GM23338 (cell line): ENCODE measurements around the gene WFDC10A. TPM values are rescaled to one million over a fixed set of nuclear protein-coding genes. Genes with fewer than 3 reads are reported as not detected.

Experiments
- ATAC-seq: fragments of 200-7000 bp; cut with Tn5 transposase; 3 replicates; pipeline ENCODE4 v1.9.1; 2020
- DNase-seq: peaks from one replicate; pipeline ENCODE4 v3.0.0-alpha.2; 2015; ENCODE audit warnings: low spot score
- H2AFZ ChIP-seq: fragments of 200-600 bp; sonication (generic); 2 replicates; pipeline ENCODE4 v1.8.0; 2016; ENCODE audit warnings: antibody characterized with exemption, mild to moderate bottlenecking, moderate library complexity
- H3F3A ChIP-seq: fragments of 200-600 bp; sonication (generic); replicated peaks from 2 replicates; pipeline ENCODE4 v1.8.0; 2017; ENCODE audit warnings: antibody characterized with exemption, mixed run types, low read depth
- H3K27ac ChIP-seq: fragments of 200-600 bp; sonication (generic); 2 replicates; pipeline ENCODE4 v1.6.1; 2016; ENCODE audit warnings: low read depth
- H3K27me3 ChIP-seq: fragments of 200-600 bp; sonication (generic); 2 replicates; pipeline ENCODE4 v1.8.0; 2016; ENCODE audit warnings: mild to moderate bottlenecking, mixed run types, moderate library complexity; ENCODE audit not compliant: insufficient read depth
- H3K36me3 ChIP-seq: fragments of 200-600 bp; sonication (generic); 2 replicates; pipeline ENCODE4 v1.8.0; 2016; ENCODE audit warnings: mild to moderate bottlenecking; ENCODE audit not compliant: insufficient read depth
- H3K4me1 ChIP-seq: fragments of 200-600 bp; sonication (generic); 2 replicates; pipeline ENCODE4 v1.8.0; 2016; ENCODE audit warnings: mild to moderate bottlenecking, moderate library complexity; ENCODE audit not compliant: insufficient read depth
- H3K4me2 ChIP-seq: fragments of 200-600 bp; sonication (generic); 2 replicates; pipeline ENCODE4 v1.7.1; 2017; ENCODE audit warnings: mixed run types
- H3K4me3 ChIP-seq: fragments of 200-600 bp; sonication (generic); 2 replicates; pipeline ENCODE4 v1.6.1; 2016; ENCODE audit warnings: mixed run types
- H3K79me2 ChIP-seq: fragments of 200-600 bp; sonication (generic); replicated peaks from 2 replicates; pipeline ENCODE4 v1.8.0; 2017; ENCODE audit warnings: mild to moderate bottlenecking; ENCODE audit not compliant: insufficient read depth
- H3K9me2 ChIP-seq: fragments of 200-600 bp; sonication (generic); 2 replicates; pipeline ENCODE4 v1.8.0; 2017; ENCODE audit not compliant: insufficient read depth
- H4K20me1 ChIP-seq: fragments of 200-600 bp; sonication (generic); replicated peaks from 2 replicates; pipeline ENCODE4 v1.8.0; 2017; ENCODE audit warnings: mild to moderate bottlenecking; ENCODE audit not compliant: insufficient read depth
- H3K27ac Mint-ChIP-seq: 2 replicates; pipeline ENCODE4 v1.8.0; 2020; ENCODE audit warnings: inconsistent platforms, mild to moderate bottlenecking, moderate library complexity, mixed read lengths
- H3K27me3 Mint-ChIP-seq: 3 replicates; pipeline ENCODE4 v1.8.0; 2022; ENCODE audit warnings: low read depth, mild to moderate bottlenecking, moderate library complexity, mixed read lengths, inconsistent platforms; ENCODE audit not compliant: insufficient read depth, poor library complexity
- H3K36me3 Mint-ChIP-seq: 3 replicates; pipeline ENCODE4 v1.8.0; 2021; ENCODE audit warnings: low read depth, mild to moderate bottlenecking, inconsistent platforms, moderate library complexity, mixed read lengths
- H3K4me1 Mint-ChIP-seq: 3 replicates; pipeline ENCODE4 v1.8.0; 2020; ENCODE audit warnings: mild to moderate bottlenecking, inconsistent platforms, mixed read lengths
- H3K4me3 Mint-ChIP-seq: 3 replicates; pipeline ENCODE4 v1.8.0; 2021; ENCODE audit warnings: moderate library complexity, mild to moderate bottlenecking, inconsistent platforms, mixed read lengths
- H3K9me3 Mint-ChIP-seq: 3 replicates; pipeline ENCODE4 v1.8.0; 2020; ENCODE audit warnings: moderate library complexity, mild to moderate bottlenecking, inconsistent platforms, mixed read lengths
- CREB1 ChIP-seq: fragments of 250-450 bp; sonication (Bioruptor Pico); IDR thresholded peaks from 2 replicates; pipeline ENCODE4 v1.5.0; 2020; ENCODE audit warnings: low read depth, mild to moderate bottlenecking, moderate library complexity
- EZH2phosphoT487 ChIP-seq: fragments of 200-600 bp; sonication (generic); IDR thresholded peaks from one replicate; pipeline ENCODE4 v1.8.1; 2018; ENCODE audit warnings: antibody characterized with exemption; ENCODE audit not compliant: unreplicated experiment
- NANOG ChIP-seq: IDR thresholded peaks from 2 replicates; pipeline ENCODE4 v1.6.1; 2016; ENCODE audit warnings: antibody characterized with exemption, borderline replicate concordance
- POLR2AphosphoS5 ChIP-seq: IDR thresholded peaks from 2 replicates; pipeline ENCODE4 v1.6.1; 2016; ENCODE audit warnings: antibody characterized with exemption, low read depth
- STAT1 ChIP-seq: IDR thresholded peaks from one replicate; pipeline ENCODE4 v1.6.1; 2016; ENCODE audit warnings: antibody characterized with exemption; ENCODE audit not compliant: unreplicated experiment
- ZNF114 ChIP-seq: fragments of 250-450 bp; sonication (Bioruptor Pico); IDR thresholded peaks from 2 replicates; pipeline ENCODE4 v1.5.0; 2020; ENCODE audit warnings: mild to moderate bottlenecking, moderate library complexity
- ZNF331 ChIP-seq: fragments of 250-450 bp; sonication (Bioruptor Pico); IDR thresholded peaks from 2 replicates; pipeline ENCODE4 v1.5.0; 2020; ENCODE audit warnings: low read depth, mild to moderate bottlenecking, moderate library complexity
- polyA plus RNA-seq: library from polyadenylated mRNA; unstranded; fragments of >200 nt; fragmentation: Nextera tagmentation; extraction: Ambion mirVana; gene quantifications from 2 replicates; pipeline ENCODE4 v1.2.1, GENCODE V29; 2016
- total RNA-seq: library from RNA; depleted of rRNA; stranded (reverse); fragments of >200 nt; shearing (Covaris generic); gene quantifications from 2 replicates; pipeline ENCODE4 v1.2.3, GENCODE V29; 2014
- TF ChIP-seq, protein P1 (sequence below): IDR thresholded peaks from 2 replicates; pipeline ENCODE4 v1.6.1; 2016; ENCODE audit warnings: antibody characterized with exemption
- TF ChIP-seq, protein P2 (sequence below), 2 experiments: fragments of 200-600 bp in 1 of 2; sonication (generic) in 1 of 2; conservative IDR thresholded peaks; 2 replicates each; pipeline versions ENCODE4 v1.5.1 to v1.6.1; 2016 to 2017; ENCODE audit warnings: antibody characterized with exemption in 2 of 2, low read depth in 2 of 2, mild to moderate bottlenecking in 2 of 2, moderate library complexity in 1 of 2
- TF ChIP-seq, protein P3 (sequence below): fragments of 250-450 bp; sonication (Bioruptor Pico); IDR thresholded peaks from 2 replicates; pipeline ENCODE4 v1.5.0; 2020; ENCODE audit warnings: mild to moderate bottlenecking, moderate library complexity

WFDC10A gene
- total and polyA plus RNA-seq, 2 experiments from 2014 or later: not detected

DNA sequence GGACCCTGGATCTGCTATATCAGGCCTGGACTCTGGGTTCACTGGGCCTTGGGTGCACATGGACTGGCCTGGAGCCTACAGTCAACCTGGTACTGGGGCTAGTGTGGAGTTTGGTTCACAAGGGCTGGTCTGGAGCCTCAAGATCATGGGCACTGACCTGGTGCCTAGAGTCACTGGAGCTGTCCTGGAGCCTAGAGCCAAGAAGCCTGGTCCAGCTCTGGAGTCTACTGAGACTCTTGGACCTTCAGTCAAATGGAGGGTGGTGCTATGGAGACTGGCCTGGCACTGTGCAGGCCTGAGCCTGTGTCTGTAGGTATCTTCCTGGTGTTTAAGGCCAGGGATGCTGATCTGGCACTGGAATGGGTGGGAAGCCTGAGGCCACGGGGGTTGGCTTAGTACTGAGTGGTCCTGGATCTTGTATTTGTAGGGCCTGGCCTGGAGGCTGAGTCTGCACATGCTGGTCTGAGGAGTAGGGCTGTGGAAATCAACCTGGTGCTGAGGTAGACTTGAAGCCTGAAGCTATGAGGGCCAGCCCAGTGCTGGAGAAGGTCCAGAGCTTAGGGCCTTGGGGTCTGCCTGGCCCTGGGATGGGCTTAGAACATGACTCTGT is 18.0 kb downstream of the WFDC10A start:
- Histone ChIP-seq H3K4me1 (no peaks in the 10 kb centered on the region), H3K27ac (no peak overlapping the region), H3K27me3 (no peaks in the 10 kb centered on the region), H3K4me2 (no peak overlapping the region), H3K4me3 (no peak overlapping the region), H2AFZ (no peak overlapping the region), H3K9me2 (peaks cover 15% of the 10 kb centered on the region; the same call in 1 of the 2 replicates), H3K79me2 (no peaks in the 10 kb centered on the region), H3K36me3 (no peaks in the 10 kb centered on the region), H3F3A (no peaks in the 10 kb centered on the region), H4K20me1 (no peaks in the 10 kb centered on the region)
- H3K27ac Mint-ChIP-seq: no peak overlapping the region
- no peak for ATAC-seq
- DNase-seq: no peak
- H3K9me3 Mint-ChIP-seq: peaks cover 47% of the 10 kb centered on the region
- no peak overlapping the region for H3K4me3 Mint-ChIP-seq
- peaks cover 4% of the 10 kb centered on the region for H3K27me3 Mint-ChIP-seq
- H3K36me3 Mint-ChIP-seq: peaks cover 26% of the 10 kb centered on the region
- H3K4me1 Mint-ChIP-seq: peaks cover 10% of the 10 kb centered on the region; the same call in 2 of the 3 replicates
- TF ChIP-seq STAT1: no peak
- TF ChIP-seq EZH2phosphoT487: no peak
- TF ChIP-seq, protein P1, sequence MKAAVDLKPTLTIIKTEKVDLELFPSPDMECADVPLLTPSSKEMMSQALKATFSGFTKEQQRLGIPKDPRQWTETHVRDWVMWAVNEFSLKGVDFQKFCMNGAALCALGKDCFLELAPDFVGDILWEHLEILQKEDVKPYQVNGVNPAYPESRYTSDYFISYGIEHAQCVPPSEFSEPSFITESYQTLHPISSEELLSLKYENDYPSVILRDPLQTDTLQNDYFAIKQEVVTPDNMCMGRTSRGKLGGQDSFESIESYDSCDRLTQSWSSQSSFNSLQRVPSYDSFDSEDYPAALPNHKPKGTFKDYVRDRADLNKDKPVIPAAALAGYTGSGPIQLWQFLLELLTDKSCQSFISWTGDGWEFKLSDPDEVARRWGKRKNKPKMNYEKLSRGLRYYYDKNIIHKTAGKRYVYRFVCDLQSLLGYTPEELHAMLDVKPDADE: no peak

DNA sequence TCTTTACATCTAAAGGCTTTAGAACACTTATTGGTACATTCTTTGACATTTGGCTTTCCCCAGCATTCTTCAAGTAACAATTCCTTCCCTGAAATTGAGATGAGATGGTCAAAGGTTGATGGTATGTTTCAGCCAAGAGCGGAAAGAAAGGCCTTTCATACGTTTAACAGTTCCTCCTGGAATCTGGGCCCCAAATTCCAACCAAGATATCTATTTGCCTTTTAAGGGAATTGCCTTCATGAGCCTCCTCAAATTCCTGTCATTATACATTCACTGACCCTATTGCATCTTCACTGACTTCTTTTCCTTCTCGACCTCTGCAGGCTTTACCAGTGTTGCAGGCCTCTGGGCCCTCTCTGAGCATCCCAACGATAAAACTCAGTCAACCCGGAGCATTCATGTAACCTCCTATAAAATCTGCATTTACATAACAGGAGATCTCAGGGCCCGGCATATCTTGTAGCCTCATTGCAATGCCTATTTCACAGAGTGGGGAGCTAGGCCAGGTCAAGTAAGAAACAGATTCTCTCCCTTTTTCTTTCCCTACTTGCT is 19.8 kb downstream of the WFDC10A start:
- no peak overlapping the region for H2AFZ ChIP-seq
- Mint-ChIP-seq H3K36me3 (peaks cover 26% of the 10 kb centered on the region), H3K4me1 (peaks cover 10% of the 10 kb centered on the region; the same call in 2 of the 3 replicates), H3K9me3 (peaks cover 51% of the 10 kb centered on the region), H3K27ac (no peak overlapping the region; the same call in 1 of the 2 replicates), H3K4me3 (no peak overlapping the region), H3K27me3 (peaks cover 4% of the 10 kb centered on the region)
- H3K4me2 ChIP-seq: no peak overlapping the region
- 0 out of 2 replicates have a peak overlapping the region, but pooled peaks have one; percentile 64 for H3K27ac ChIP-seq
- no peaks in the 10 kb centered on the region for H3K79me2 ChIP-seq
- no peaks in the 10 kb centered on the region for H3K36me3 ChIP-seq
- no peak overlapping the region for H3K4me3 ChIP-seq
- H3K9me2 ChIP-seq: peaks cover 15% of the 10 kb centered on the region; the same call in 1 of the 2 replicates
- ATAC-seq: no peak; the same call in 2 of the 3 replicates
- no peaks in the 10 kb centered on the region for H4K20me1 ChIP-seq
- no peaks in the 10 kb centered on the region for H3F3A ChIP-seq
- no peaks in the 10 kb centered on the region for H3K27me3 ChIP-seq
- DNase-seq: peak; percentile 54
- no peaks in the 10 kb centered on the region for H3K4me1 ChIP-seq
- TF ChIP-seq STAT1 (no peak), ZNF331 (CRISPR knock-in tag) (no peak), ZNF114 (CRISPR knock-in tag) (no peak), NANOG (no peak), CREB1 (CRISPR knock-in tag) (no peak), POLR2AphosphoS5 (no peak)
- TF ChIP-seq, protein P1: no peak
- TF ChIP-seq, protein P2, sequence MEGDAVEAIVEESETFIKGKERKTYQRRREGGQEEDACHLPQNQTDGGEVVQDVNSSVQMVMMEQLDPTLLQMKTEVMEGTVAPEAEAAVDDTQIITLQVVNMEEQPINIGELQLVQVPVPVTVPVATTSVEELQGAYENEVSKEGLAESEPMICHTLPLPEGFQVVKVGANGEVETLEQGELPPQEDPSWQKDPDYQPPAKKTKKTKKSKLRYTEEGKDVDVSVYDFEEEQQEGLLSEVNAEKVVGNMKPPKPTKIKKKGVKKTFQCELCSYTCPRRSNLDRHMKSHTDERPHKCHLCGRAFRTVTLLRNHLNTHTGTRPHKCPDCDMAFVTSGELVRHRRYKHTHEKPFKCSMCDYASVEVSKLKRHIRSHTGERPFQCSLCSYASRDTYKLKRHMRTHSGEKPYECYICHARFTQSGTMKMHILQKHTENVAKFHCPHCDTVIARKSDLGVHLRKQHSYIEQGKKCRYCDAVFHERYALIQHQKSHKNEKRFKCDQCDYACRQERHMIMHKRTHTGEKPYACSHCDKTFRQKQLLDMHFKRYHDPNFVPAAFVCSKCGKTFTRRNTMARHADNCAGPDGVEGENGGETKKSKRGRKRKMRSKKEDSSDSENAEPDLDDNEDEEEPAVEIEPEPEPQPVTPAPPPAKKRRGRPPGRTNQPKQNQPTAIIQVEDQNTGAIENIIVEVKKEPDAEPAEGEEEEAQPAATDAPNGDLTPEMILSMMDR (conservative IDR thresholded peaks at IDR 0.05; ENCODE audit: low read depth in 2 of 2): no peak
- TF ChIP-seq, protein P3, sequence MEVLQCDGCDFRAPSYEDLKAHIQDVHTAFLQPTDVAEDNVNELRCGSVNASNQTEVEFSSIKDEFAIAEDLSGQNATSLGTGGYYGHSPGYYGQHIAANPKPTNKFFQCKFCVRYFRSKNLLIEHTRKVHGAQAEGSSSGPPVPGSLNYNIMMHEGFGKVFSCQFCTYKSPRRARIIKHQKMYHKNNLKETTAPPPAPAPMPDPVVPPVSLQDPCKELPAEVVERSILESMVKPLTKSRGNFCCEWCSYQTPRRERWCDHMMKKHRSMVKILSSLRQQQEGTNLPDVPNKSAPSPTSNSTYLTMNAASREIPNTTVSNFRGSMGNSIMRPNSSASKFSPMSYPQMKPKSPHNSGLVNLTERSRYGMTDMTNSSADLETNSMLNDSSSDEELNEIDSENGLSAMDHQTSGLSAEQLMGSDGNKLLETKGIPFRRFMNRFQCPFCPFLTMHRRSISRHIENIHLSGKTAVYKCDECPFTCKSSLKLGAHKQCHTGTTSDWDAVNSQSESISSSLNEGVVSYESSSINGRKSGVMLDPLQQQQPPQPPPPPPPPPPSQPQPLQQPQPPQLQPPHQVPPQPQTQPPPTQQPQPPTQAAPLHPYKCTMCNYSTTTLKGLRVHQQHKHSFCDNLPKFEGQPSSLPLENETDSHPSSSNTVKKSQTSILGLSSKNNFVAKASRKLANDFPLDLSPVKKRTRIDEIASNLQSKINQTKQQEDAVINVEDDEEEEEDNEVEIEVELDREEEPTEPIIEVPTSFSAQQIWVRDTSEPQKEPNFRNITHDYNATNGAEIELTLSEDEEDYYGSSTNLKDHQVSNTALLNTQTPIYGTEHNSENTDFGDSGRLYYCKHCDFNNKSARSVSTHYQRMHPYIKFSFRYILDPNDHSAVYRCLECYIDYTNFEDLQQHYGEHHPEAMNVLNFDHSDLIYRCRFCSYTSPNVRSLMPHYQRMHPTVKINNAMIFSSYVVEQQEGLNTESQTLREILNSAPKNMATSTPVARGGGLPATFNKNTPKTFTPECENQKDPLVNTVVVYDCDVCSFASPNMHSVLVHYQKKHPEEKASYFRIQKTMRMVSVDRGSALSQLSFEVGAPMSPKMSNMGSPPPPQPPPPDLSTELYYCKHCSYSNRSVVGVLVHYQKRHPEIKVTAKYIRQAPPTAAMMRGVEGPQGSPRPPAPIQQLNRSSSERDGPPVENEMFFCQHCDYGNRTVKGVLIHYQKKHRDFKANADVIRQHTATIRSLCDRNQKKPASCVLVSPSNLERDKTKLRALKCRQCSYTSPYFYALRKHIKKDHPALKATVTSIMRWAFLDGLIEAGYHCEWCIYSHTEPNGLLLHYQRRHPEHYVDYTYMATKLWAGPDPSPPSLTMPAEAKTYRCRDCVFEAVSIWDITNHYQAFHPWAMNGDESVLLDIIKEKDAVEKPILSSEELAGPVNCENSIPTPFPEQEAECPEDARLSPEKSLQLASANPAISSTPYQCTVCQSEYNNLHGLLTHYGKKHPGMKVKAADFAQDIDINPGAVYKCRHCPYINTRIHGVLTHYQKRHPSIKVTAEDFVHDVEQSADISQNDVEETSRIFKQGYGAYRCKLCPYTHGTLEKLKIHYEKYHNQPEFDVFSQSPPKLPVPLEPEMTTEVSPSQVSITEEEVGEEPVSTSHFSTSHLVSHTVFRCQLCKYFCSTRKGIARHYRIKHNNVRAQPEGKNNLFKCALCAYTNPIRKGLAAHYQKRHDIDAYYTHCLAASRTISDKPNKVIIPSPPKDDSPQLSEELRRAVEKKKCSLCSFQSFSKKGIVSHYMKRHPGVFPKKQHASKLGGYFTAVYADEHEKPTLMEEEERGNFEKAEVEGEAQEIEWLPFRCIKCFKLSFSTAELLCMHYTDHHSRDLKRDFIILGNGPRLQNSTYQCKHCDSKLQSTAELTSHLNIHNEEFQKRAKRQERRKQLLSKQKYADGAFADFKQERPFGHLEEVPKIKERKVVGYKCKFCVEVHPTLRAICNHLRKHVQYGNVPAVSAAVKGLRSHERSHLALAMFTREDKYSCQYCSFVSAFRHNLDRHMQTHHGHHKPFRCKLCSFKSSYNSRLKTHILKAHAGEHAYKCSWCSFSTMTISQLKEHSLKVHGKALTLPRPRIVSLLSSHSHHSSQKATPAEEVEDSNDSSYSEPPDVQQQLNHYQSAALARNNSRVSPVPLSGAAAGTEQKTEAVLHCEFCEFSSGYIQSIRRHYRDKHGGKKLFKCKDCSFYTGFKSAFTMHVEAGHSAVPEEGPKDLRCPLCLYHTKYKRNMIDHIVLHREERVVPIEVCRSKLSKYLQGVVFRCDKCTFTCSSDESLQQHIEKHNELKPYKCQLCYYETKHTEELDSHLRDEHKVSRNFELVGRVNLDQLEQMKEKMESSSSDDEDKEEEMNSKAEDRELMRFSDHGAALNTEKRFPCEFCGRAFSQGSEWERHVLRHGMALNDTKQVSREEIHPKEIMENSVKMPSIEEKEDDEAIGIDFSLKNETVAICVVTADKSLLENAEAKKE (CRISPR knock-in tag): no peak
